ENCODE measurements around the gene MRPS9.

DNA sequence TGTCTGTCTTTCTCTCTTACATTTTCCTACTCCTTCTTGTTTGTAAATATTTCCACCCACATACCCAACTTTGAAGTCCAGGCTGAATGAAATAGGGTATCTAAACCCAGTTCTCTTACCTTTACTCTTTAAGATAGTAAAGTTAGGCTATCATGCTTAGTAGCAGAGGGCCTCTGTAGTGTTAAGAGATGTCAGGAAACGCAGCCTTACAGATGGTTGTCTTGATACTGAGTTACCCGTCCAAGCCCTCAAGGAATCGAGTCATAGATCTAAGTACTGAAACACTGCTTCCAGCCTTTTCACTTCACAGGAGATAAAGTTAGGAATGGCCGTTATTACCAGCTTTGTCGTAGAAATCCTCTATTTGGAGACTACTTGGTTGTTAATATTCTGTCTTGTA lies 24.3 kb downstream of the MRPS9 start:
- TF ChIP-seq, protein P1, sequence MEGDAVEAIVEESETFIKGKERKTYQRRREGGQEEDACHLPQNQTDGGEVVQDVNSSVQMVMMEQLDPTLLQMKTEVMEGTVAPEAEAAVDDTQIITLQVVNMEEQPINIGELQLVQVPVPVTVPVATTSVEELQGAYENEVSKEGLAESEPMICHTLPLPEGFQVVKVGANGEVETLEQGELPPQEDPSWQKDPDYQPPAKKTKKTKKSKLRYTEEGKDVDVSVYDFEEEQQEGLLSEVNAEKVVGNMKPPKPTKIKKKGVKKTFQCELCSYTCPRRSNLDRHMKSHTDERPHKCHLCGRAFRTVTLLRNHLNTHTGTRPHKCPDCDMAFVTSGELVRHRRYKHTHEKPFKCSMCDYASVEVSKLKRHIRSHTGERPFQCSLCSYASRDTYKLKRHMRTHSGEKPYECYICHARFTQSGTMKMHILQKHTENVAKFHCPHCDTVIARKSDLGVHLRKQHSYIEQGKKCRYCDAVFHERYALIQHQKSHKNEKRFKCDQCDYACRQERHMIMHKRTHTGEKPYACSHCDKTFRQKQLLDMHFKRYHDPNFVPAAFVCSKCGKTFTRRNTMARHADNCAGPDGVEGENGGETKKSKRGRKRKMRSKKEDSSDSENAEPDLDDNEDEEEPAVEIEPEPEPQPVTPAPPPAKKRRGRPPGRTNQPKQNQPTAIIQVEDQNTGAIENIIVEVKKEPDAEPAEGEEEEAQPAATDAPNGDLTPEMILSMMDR (IDR thresholded peaks at IDR 0.05): no peak
- TF ChIP-seq POLR2AphosphoS5 (IDR thresholded peaks at IDR 0.05): no peak
